CD4-positive, alpha-beta T cell treated with Interleukin-15 for 4 hours (primary cell): ENCODE measurements around the gene TMEM178A.

Experiments used
- DNase-seq: peaks from one replicate; pipeline ENCODE4 v3.0.0-alpha.2; 2020; ENCODE audit warnings: low spot score

The TMEM178A gene

DNA sequence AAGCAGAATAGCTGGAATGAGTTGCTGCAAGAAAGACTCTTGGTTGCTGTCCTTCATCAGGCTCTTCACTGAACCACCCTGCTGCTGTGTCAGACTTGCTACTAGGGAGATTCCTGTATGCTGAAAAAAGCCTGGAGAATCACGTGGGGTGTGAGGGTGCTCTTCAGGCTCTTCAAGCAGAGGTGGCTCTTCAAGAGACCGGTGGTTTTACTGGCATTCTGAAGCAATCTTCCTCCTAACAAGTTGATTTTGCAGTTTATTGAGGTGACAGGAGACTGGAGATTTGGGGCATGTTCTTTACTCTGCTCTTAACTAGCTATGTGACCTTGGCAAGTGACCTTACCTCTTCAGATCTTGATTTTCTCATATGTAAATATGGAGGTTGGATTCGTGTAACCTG is 14.1 kb downstream of the TMEM178A start:
- DNase-seq, result no peak

GRCh38 chr2:39682066-39682692 is 16.5 kb downstream of the TMEM178A start:
- DNase-seq, result no peak

- no peak for DNase-seq
Observed at GRCh38 chr2:39683022-39683699, 17.4 kb downstream of the TMEM178A start.

GRCh38 chr2:39684464-39684863 is 18.7 kb downstream of the TMEM178A start:
- DNase-seq, result no peak

DNA sequence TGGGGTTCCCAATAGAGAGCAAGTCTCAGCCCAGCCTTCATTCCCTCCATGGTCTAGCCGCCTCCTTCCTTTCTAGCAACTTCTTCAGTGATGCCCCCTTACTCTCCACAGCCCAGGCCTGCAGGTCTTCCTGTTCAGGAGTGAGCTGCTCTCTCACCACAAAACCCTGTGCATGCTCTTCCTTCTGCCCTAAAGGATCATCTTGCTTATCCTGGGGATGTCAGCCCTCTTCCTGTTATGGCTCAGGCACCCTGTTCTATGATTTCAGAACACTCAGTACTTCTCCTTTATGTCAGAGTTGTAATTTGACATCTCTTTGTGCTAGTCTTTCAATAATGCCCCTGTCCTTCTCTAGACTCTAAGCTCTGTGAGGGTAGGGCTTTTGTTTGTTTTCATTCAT is 19.4 kb downstream of the TMEM178A start:
- DNase-seq, result no peak

DNA sequence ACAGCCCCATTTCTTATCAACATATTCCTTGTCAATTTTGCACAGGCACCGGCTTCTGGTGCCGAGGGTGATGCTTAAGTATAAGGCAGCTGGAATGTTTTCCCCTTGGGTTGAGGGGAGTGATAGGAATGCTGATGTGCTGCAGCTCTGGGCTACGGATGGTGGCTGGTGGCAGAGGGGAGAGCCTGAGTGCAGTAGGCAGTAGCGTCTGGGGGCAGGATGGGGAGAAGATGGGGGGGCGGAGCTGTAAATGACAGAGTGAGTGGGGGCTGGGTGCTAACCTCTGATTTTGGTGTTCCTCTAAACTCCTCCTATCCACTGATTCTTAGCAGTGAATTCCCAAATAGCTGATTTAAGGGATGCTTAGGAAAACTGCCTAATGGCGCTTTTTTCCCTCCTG is 20.7 kb downstream of the TMEM178A start:
- no peak for DNase-seq

DNA sequence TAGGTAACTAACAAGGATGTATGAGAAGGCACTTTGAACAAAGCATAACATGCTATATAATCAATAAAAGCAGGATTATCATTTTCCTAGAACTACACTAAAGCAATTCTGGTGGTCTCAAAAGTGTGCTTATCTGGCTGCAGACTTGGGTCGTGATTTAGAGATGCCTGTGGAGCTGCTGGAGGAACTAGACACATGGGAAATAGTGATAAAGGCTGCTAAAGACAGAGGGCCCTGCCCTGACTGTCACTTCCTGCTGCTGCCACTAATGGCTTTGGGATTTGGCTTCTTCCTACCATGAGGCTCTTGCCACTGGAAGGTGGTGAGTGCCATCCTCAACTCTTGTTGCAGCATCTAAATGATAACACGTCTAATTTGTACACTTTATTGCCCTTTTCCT is 22.5 kb downstream of the TMEM178A start:
- no peak for DNase-seq

DNA sequence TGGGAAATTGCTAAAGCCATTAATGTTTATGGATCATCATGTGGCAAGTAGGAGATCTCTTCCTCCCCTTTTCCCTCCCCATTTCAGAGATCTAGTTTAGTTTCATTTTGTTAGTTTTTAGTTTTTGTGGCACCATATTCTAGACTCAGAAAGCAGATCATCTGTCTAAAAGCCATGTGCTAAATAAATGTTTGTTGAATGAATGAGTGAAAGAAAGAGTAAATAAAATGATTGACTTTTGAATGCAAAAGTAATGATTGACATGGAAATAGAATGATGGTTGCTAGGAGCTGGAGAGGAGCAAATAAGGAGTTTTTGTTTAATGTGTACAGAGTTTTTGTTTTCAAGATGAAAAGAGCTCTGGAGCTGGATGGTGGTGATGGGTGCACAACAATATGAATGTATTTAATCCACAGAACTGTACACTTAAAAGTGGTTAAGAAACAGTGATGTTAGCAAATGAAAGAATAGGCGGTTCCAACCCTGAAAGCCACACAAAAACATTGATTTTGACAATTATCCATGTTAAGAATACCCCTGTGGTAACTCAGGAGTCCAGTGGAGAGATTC is 23.6 kb downstream of the TMEM178A start:
- no peak for DNase-seq

- DNase-seq, result no peak
Observed at GRCh38 chr2:39689876-39690275, 24.2 kb downstream of the TMEM178A start.

DNA sequence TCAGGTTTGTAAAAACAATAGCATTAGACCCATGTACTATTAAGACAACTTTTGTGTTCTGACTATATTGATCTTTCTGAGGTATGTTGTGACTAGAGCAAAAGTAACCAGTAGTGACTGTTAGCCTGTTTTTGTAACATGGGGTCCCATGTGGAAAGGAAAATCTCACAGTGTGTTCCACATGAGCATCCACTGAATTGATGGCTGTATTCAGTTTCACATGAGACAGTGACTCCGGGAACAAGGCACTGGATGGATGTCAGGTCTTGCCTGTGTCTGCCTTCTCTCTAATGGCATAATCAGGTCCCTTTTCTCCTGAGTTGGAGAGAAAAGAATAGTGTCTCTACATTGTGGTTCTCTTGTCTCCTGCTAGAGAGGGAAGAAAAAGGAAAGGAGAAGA is 27.5 kb downstream of the TMEM178A start:
- DNase-seq, result no peak

- DNase-seq, result no peak
Observed at GRCh38 chr2:39696101-39696553, 30.4 kb downstream of the TMEM178A start.

DNA sequence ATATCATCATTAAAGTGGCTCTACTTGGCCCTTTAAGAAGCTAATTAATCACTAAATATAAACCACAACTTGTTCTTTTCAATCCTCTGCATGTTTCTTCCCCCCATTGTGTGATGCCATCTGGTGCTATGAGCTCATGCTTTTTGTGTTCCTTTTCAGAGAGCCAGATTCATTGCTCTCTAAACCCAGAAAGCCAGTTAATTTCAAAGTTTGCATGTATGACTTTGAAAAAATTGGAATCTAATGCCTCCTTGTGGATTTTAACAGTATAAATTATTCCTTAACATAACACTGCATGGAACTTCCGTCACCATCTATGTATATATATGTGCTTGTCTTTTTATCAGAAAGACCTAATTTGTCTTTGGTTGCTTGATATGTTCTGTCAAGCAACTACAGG is 31.1 kb downstream of the TMEM178A start:
- DNase-seq, result no peak

GRCh38 chr2:39697454-39697853 is 31.7 kb downstream of the TMEM178A start:
- no peak for DNase-seq

GRCh38 chr2:39701137-39701536 is 35.4 kb downstream of the TMEM178A start:
- DNase-seq, result no peak

DNA sequence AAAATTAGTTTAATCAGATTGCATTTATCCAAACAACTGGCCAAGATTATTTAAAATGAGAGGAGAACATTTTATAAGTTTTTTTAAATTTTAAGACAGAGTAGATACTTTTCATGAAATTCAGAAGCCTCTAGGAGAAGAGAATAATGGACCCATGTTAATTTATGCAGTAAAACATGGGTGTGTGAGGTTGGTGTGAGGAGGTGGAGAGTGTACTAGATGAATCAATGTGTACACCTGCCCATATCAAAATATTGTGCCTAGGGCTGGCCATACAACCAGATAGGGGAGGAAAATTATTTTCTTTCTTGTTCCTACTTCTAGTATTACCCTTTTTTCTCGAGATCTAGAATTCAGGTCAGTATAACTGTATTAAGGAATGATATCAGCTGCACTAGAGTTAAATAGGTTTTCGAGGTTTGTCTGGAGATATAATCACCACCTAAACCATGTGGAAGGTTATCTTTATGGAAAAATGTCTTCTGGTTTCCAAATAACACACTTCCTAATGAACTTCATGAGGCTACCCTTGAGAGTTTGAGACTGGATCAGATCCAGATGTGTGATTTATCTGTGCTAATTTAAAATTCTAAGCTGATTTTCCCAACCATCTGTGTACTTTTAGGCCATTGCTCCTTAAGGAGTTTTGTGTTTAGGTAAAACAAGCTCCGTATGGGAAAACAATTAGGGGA is 37.6 kb downstream of the TMEM178A start:
- DNase-seq, result no peak

- no peak for DNase-seq
Observed at GRCh38 chr2:39704540-39704939, 38.8 kb downstream of the TMEM178A start.

DNA sequence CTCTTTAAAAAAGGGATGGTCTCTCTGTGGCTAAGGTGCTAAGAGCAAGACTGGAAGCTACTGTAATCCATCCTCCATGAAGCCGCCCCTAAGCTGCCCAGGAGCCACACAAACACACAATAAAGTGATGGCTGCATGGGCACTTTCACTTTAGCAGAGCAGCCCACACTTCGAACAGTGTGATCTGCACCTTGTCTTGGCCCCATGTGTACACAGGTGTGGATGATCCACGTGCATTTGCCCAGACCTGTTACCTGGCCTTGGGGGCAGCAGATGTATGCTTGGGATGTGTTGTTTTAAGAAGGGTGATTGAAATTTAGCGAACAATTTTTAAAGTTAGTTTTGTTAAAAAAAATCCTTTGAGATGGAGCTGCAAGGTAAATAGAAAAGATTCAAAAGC is 39.9 kb downstream of the TMEM178A start:
- DNase-seq, result no peak

- no peak for DNase-seq
Observed at GRCh38 chr2:39706312-39706711, 40.6 kb downstream of the TMEM178A start.

GRCh38 chr2:39706945-39707344 is 41.2 kb downstream of the TMEM178A start:
- DNase-seq, result no peak

DNA sequence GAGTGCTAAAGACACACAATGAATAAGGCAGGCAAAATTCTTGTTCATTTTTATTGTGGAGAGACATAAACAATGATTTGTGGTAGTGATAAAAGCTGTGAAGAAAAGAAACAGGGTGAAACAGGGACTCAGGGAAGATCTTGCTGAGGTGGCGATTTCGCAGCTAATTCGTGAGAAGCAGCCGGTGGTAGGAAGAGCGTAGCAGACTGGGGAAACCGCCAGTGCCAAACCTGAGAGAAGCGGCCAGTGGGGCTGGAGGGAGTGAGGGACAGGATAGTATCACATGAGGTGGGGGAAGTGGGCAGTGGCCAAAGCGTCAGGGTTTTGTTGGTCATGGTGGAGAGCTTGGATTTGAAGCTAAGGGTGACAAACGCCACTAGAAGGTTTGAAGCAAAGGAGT is 42.3 kb downstream of the TMEM178A start:
- DNase-seq, result no peak

- no peak for DNase-seq
Observed at GRCh38 chr2:39710807-39711206, 45.1 kb downstream of the TMEM178A start.

DNA sequence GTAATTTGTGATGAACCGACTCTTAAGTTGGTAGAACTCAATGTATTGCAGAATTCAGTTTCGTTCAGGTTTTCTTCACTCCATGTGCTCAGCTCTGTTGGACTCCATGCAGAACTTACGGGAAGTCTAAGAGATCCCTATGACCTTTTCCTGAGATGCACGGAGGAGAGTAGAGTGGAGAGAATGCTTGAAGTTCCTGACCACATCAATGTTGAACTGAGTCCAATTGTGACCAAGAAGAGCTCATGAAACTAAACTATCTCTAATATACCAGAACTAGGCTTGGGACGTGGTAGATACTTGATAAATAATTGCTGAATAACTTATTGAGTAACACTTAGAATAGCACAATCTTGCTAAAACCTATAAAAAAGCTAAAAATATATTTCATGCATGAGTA is 47.2 kb downstream of the TMEM178A start:
- DNase-seq, result no peak

DNA sequence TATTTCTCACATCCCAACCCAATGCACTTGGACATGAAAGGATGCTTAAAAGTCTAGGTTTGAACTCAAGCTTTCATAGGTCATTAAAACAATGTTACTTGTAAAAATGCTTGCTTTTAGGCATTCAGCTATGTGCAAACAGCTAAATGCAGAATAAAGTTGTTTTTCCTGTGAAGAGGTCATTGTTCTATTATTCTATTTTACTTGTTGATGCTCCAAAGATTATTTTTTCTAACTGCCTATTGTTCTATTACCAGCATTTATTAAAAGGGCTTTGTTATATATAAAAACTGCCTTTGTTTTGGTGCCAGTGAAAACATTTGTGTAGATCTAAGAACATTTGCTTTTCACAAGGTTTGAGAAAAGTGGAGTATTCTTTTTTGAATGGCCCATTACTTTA is 49.4 kb downstream of the TMEM178A start:
- no peak for DNase-seq
